Activated CD8-positive, alpha-beta memory T cell treated with anti-CD3 and anti-CD28 coated beads, Interleukin-2, amount 50 U/mL, for 1 hour (primary cell): ENCODE measurements around the gene MPP2.
"Not testable (repeated sequence)": the region's sequence is repeated elsewhere in the genome, so short reads cannot be mapped to it uniquely, and the experiment has no call there.

Experiments used
- DNase-seq: peaks from one replicate; pipeline ENCODE4 v3.0.0-alpha.2; 2020; ENCODE audit errors: extremely low read depth

Gene MPP2

GRCh38 chr17:43875476-43876147 lies 31.7 kb downstream of the MPP2 start:
- DNase-seq: no peak

DNA sequence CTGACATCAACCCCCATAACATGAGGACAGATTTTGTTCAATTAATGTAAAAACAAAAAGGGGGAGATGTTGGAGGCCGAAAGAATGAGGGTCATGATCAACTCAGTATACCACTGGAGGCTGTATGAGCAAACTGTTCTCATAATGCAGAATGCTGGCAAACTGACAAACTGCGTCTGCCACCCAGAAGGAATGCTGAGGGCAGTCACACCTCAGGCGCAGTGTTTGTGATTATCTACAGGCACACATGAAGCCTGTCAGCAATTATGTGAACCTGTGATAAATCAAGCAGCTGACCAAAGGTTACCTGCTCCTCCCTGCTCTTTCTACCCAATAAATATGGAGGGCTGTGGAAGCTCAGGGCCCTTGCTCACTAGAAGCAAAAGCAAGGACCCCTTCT lies 33.0 kb downstream of the MPP2 start:
- DNase-seq: no peak

DNA sequence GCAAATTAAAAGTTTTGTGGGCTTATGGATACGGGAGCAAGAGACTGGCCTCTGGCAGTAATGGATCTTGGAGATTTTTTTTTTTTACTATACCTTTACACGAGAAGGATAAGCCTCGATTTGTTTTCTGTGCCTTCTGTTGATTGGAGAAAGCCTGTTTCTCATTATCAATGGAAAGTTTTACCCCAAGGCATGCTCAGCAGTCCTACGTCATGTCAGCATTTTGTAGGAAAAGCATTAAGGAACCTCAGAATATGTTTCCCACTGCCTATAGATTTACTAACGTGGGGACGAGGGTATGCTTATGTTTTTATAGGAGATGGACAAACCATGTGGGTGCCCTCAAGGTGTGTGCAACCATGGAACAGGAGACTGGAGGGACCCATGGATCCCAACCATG lies 33.5 kb downstream of the MPP2 start:
- no peak for DNase-seq

GRCh38 chr17:43873091-43873490 lies 34.2 kb downstream of the MPP2 start:
- no peak for DNase-seq

DNA sequence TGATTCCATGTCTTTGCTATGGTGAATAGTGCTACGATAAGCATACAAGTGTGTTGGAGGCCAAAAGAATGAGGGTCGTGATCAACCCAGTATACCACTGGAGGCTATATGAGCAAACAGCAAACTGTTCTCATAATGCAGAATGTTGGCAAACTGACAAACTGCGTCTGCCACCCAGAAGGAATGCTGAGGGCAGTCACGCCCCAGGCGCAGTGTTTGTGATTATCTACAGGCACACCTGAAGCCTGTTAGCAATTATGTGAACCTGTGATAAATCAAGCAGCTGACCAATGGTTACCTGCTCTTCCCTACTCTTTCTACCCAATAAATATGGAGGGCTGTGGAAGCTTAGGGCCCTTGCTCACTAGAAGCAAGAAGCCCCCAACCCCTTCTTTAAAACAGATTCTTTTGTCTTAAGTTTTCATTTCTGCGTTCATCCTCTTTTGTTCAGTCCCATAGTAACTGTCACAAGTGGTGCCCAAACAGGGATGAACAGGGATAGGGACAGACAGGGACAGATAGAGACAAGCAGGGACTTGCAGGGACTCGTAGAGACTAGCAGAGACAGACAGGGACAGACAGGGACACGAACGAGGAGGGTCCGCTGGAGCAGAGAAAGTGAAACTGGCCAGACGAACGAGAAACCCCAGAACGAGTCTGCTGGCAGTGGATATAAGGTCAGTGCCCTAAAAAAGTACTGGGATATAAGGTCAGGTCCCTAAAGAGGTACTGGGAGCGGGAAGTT lies 35.2 kb downstream of the MPP2 start:
- no peak for DNase-seq

DNA sequence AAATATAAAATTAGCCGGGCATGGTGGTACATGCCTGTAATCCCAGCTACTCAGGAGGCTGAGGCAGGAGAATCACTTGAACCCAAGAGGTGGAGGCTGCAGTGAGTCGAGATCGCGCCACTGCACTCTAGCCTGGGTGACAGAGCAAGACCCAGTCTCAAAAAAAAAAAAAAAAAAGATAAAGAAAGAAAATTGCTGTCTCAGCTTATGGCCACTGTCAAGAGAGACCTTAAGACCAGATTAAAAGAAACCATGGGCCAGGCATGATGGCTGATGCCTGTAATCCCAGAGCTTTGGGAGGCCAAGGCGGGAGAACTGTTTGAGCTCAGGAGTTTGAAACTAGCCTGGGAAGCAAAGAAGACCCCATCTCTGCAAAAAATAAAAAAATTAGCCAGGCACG lies 38.3 kb downstream of the MPP2 start:
- DNase-seq: not testable (repeated sequence)

- DNase-seq: no peak
Observed at GRCh38 chr17:43868226-43868994, 38.9 kb downstream of the MPP2 start.

GRCh38 chr17:43864161-43864984 lies 43.0 kb downstream of the MPP2 start:
- DNase-seq: no peak

DNA sequence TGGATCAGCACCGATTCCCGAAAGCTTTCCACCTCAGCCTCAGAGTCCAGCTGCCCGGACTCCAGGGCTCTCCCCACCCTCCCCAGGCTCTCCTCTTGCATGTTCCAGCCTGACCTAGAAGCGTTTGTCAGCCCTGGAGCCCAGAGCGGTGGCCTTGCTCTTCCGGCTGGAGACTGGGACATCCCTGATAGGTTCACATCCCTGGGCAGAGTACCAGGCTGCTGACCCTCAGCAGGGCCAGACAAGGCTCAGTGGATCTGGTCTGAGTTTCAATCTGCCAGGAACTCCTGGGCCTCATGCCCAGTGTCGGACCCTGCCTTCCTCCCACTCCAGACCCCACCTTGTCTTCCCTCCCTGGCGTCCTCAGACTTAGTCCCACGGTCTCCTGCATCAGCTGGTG lies 45.4 kb downstream of the MPP2 start:
- DNase-seq: no peak

DNA sequence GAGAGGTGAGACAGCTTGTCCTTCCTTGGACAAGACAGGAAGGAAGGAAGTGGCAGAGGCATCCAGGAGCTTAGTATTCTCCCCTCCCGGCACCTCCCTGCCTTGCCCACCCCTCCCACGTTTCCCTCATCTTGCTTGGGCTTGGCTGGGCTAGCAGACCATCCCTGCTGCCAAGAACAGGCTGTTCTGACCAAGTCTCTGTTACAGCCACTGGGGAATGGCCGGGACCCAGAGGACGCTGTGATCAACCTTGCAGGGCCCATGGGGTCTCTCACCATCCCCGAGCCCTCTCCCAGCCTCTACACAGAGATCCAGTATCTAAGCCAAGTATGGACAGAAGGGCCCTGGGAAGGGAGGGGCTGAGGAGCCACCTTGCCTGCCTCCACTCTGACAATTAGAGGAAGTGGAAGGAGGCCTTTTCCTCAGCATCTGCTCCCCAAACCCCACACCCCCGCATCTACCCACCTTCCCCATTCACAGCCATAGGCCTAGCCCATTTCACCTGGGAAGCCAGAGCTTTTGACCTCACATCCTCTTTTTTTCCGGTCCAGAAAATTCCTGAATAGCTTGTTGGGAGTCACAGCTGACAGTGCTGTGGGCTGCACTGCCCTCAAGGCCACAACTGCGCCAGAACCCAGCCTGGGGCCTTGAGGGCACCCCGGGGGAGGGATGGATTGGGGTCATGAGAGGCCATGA lies 46.3 kb downstream of the MPP2 start:
- no peak for DNase-seq

DNA sequence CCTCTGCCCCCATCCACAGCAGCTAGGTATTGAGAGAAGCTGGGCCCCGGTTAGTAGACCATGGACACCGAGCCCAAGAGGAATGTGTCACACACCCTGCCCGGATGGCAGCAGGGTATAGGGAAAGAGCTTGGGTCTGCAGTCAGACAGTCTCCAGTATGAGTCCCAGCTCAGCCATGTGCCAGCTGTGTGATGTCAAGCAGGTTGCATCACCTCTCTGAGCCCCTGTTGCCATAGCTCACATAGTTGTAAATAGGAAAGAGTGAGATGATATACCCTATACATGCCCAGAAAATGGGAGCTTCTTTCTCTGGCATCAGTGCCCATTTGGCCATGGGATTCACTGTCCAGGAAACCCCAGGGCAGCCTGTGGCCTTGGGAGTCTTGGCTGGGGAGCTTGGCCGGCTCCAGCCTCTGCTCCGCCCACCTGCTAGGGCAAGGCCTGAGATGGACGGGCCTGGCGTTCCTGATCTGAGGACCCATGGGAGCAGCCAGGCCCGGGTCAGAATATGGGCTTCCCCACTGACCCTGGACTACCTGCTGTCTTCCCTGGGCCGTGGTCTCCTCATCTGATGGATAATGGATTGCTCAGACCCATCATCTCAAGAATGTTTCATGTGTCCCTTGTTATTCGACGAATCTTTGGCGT lies 47.1 kb downstream of the MPP2 start:
- DNase-seq: no peak

DNA sequence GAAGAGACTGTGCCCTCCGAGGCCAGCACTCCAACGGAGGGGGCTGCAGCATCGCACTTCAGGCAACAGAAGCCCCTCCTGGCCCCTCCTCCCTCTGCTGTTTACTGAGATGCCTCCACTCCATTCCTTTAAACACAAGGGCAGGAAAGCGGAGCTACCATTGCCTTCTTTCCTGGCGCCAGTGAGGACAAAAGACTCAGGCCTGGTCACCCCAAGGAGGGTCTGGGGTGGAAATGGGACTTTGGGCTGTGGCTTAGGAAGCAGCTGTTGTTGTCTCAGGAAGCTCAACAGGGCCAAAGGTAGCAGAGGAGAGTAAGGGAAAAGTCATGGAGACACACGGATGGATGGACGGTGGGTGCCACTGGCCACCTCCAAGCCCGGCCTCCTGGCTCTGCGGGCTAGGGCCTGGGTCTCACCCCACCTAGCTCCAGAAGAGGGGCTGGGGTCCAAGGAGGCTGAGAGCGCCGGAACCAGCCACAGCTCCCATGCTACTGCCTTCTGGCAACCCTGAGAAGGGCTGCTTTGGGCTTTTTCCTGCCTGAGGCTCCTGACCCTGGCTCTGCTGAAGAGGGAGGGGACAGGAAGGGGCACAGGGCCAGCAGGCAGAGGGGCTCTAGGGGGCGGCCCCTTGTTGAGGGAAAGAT lies 49.3 kb downstream of the MPP2 start:
- DNase-seq: no peak

DNA sequence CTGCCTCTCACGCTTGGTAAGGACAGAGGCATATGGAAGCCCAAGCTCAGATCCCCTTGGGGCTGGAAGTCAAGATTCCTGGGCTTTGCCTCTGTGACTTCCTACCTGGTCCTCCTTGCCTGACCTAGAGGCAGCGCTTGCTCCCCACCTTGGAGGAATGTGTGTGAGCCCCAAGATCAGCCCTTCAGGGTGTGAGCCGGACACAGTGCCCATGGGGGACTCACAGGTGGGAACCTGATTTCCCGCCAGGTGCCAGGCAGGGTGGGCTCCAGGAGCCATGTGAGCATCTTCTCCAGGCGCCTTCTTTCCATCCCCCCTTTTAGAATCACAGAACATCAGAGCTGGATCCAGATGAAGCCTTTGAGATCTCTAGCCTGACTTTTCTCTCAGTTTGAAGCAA lies 50.2 kb downstream of the MPP2 start:
- DNase-seq: no peak

DNA sequence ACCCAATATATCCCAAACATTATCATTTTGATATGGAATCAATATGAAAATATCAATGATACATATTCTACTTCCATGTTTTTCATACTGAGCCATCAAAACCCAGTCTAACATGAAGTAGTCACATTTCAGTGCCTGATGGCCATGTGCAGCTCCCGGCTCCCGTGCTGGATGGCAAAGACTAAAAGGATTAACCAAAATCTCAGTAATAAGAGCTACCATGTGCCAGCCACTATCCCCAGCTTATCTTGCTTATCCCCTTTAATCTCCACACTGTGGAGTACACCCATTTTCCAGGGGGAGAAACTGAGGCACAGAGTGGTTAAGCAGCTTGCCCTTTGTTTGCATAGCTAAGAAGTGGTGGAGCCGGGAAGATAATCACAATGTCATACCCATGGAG lies 51.2 kb downstream of the MPP2 start:
- DNase-seq: no peak

GRCh38 chr17:43855061-43855460 lies 52.3 kb downstream of the MPP2 start:
- DNase-seq: no peak

GRCh38 chr17:43854498-43854897 lies 52.8 kb downstream of the MPP2 start:
- DNase-seq: no peak

- DNase-seq: no peak
Observed at GRCh38 chr17:43853546-43853945, 53.8 kb downstream of the MPP2 start.

GRCh38 chr17:43852571-43852970 lies 54.8 kb downstream of the MPP2 start:
- no peak for DNase-seq

DNA sequence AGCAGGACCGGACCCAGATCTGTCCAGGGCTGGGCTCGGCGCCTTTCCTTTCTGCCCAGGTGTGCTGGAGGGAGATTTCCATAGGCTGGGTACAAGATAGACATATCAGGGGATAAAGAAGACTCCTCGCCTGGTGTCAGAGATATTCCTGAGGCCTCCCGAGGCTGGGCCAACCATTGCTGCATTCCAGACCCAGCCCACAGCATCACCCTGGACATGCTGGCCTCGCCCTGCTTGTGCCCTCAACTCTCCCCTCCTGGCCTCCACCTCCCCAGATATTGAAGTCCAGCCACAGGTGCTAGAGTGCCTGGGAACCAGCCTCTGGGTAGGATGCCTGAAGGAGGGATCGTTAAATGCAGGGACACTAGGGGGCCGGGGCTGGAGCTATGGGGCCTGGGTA lies 58.2 kb downstream of the MPP2 start:
- no peak for DNase-seq

DNA sequence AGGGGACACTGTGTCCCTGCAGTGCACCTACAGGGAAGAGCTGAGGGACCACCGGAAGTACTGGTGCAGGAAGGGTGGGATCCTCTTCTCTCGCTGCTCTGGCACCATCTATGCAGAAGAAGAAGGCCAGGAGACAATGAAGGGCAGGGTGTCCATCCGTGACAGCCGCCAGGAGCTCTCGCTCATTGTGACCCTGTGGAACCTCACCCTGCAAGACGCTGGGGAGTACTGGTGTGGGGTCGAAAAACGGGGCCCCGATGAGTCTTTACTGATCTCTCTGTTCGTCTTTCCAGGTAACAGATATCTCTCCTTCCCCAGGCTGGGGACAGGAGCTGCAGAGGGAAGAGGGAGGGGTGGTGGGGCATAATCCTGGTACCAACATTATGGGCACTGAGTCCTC lies 58.7 kb downstream of the MPP2 start:
- no peak for DNase-seq
